NT2/D1 (cell line): ENCODE results near the gene USP7.

Experiments
- SUZ12 ChIP-seq: IDR thresholded peaks from 2 replicates; pipeline ENCODE4 v1.6.1; 2011; ENCODE audit not compliant: insufficient read length, insufficient read depth; ENCODE audit errors: extremely low read depth
- YY1 ChIP-seq: IDR thresholded peaks from 2 replicates; pipeline ENCODE4 v1.6.1; 2011; ENCODE audit not compliant: insufficient read length, insufficient read depth
- ZNF274 ChIP-seq: IDR thresholded peaks from 2 replicates; pipeline ENCODE4 v1.6.1; 2011; ENCODE audit warnings: mild to moderate bottlenecking, low read depth, low read length

GRCh38 chr16:8904018-8904430 lies 59.7 kb downstream of the USP7 start:
- TF ChIP-seq ZNF274 (no peak), YY1 (no peak), SUZ12 (no peak)
